Hepatocyte (in vitro differentiated cells): ENCODE data around the gene ZNF530. TPM values are rescaled to one million over a fixed set of nuclear protein-coding genes. Genes with fewer than 3 reads are reported as not detected.

ENCODE experiments used
- DNase-seq: peaks from one replicate; pipeline ENCODE4 v3.0.0-alpha.2; 2016; ENCODE audit warnings: low spot score
- H2AFZ ChIP-seq: fragments of 200-600 bp; sonication (generic); 2 replicates; pipeline ENCODE4 v1.6.0; 2016; ENCODE audit warnings: antibody characterized with exemption, mild to moderate bottlenecking
- H3K27ac ChIP-seq: fragments of 200-600 bp; sonication (generic); 2 replicates; pipeline ENCODE4 v1.5.1; 2016; ENCODE audit warnings: mild to moderate bottlenecking
- H3K27me3 ChIP-seq: fragments of 200-600 bp; sonication (generic); 2 replicates; pipeline ENCODE4 v1.6.1; 2016
- H3K36me3 ChIP-seq: fragments of 200-600 bp; sonication (generic); replicated peaks from 2 replicates; pipeline ENCODE4 v1.5.1; 2016; ENCODE audit warnings: low read depth; ENCODE audit not compliant: insufficient read depth
- H3K4me1 ChIP-seq: fragments of 200-600 bp; sonication (generic); 2 replicates; pipeline ENCODE4 v1.5.1; 2016; ENCODE audit warnings: mild to moderate bottlenecking, moderate library complexity; ENCODE audit not compliant: insufficient read depth
- H3K4me2 ChIP-seq: fragments of 200-600 bp; sonication (generic); 2 replicates; pipeline ENCODE4 v1.6.0; 2016
- H3K4me3 ChIP-seq: fragments of 200-600 bp; sonication (generic); 2 replicates; pipeline ENCODE4 v1.5.1; 2016; ENCODE audit warnings: mild to moderate bottlenecking
- H3K79me2 ChIP-seq: fragments of 200-600 bp; sonication (generic); 2 replicates; pipeline ENCODE4 v1.6.0; 2017; ENCODE audit warnings: mild to moderate bottlenecking
- H3K9me2 ChIP-seq: fragments of 200-600 bp; sonication (generic); replicated peaks from 2 replicates; pipeline ENCODE4 v1.6.0; 2017; ENCODE audit warnings: mild to moderate bottlenecking; ENCODE audit not compliant: insufficient read depth
- H3K9me3 ChIP-seq: fragments of 200-600 bp; sonication (generic); 2 replicates; pipeline ENCODE4 v1.5.1; 2016; ENCODE audit warnings: low read depth, mild to moderate bottlenecking
- H4K20me1 ChIP-seq: fragments of 200-600 bp; sonication (generic); 2 replicates; pipeline ENCODE4 v1.6.0; 2016; ENCODE audit warnings: mild to moderate bottlenecking; ENCODE audit not compliant: insufficient read depth, poor library complexity, severe bottlenecking
- CTCF ChIP-seq: fragments of 200-600 bp; sonication (generic); IDR thresholded peaks from 2 replicates; pipeline ENCODE4 v1.5.1; 2016; ENCODE audit warnings: antibody characterized with exemption, mild to moderate bottlenecking; ENCODE audit not compliant: poor library complexity
- EZH2 ChIP-seq: fragments of 200-600 bp; sonication (generic); IDR thresholded peaks from 2 replicates; pipeline ENCODE4 v1.6.1; 2016; ENCODE audit warnings: antibody characterized with exemption, mild to moderate bottlenecking, borderline replicate concordance
- EZH2phosphoT487 ChIP-seq: fragments of 200-600 bp; sonication (generic); IDR thresholded peaks from one replicate; pipeline ENCODE4 v1.6.1; 2018; ENCODE audit warnings: antibody characterized with exemption, mild to moderate bottlenecking, low read depth, moderate library complexity; ENCODE audit not compliant: unreplicated experiment, severe bottlenecking
- WGBS: methylation state at CpG from one replicate; pipeline ENCODE4 v1.1.6; 2016; ENCODE audit warnings: low lambda C conversion rate; ENCODE audit errors: missing lambda C conversion rate; 5-methylcytosine and 5-hydroxymethylcytosine counted together
- polyA plus RNA-seq: library from polyadenylated mRNA; unstranded; fragments of >200 nt; fragmentation: Nextera tagmentation; extraction: Ambion mirVana; gene quantifications from 2 replicates; pipeline ENCODE4 v1.2.1, GENCODE V29; 2016
- total RNA-seq: library from RNA; depleted of rRNA; stranded (reverse); fragments of >200 nt; gene quantifications from 2 replicates; pipeline ENCODE4 v1.2.3, GENCODE V29; 2014

The ZNF530 gene
- total and polyA plus RNA-seq, 2 experiments from 2014 or later: 1.3 to 2.8 TPM

GRCh38 chr19:57572415-57572947 lies 27.2 kb upstream of the ZNF530 start:
- no peak for DNase-seq
- Histone ChIP-seq H4K20me1 (no peaks in the 10 kb centered on the region), H3K9me2 (no peaks in the 10 kb centered on the region), H3K27me3 (no peaks in the 10 kb centered on the region), H3K79me2 (peaks cover 13% of the 10 kb centered on the region), H3K4me3 (no peak overlapping the region), H3K9me3 (peaks cover 42% of the 10 kb centered on the region), H3K36me3 (peaks cover 21% of the 10 kb centered on the region), H3K4me1 (peaks cover 1% of the 10 kb centered on the region), H3K27ac (no peak overlapping the region), H3K4me2 (no peak overlapping the region), H2AFZ (no peak overlapping the region)
- TF ChIP-seq CTCF: no peak
- TF ChIP-seq EZH2: no peak
- TF ChIP-seq EZH2phosphoT487: no peak
- whole genome bisulfite sequencing: 97% methylated on average over 3 of the region's 3 CpGs

GRCh38 chr19:57576661-57577060 lies 23.0 kb upstream of the ZNF530 start:
- Histone ChIP-seq H3K9me3 (peaks cover 41% of the 10 kb centered on the region), H3K79me2 (peaks cover 23% of the 10 kb centered on the region), H3K4me2 (no peak overlapping the region), H3K4me3 (no peak overlapping the region), H2AFZ (no peak overlapping the region), H3K4me1 (peaks cover 9% of the 10 kb centered on the region), H3K27me3 (no peaks in the 10 kb centered on the region), H4K20me1 (no peaks in the 10 kb centered on the region), H3K9me2 (no peaks in the 10 kb centered on the region), H3K36me3 (peaks cover 20% of the 10 kb centered on the region), H3K27ac (no peak overlapping the region)
- DNase-seq: no peak
- TF ChIP-seq EZH2: no peak
- TF ChIP-seq EZH2phosphoT487: no peak
- no peak for TF ChIP-seq CTCF

GRCh38 chr19:57578487-57579205 lies 21.0 kb upstream of the ZNF530 start, which contains the start of gene ZNF416:
ZNF416 (minus strand) TSS chr19:57578911; CDS start chr19:57578704, 207 bp downstream.
- TF ChIP-seq EZH2 (no peak), EZH2phosphoT487 (no peak), CTCF (peak; percentile 16)
- under 1% methylated on average over 56 of the region's 62 CpGs for WGBS
- H3K79me2 ChIP-seq: peaks cover 23% of the 10 kb centered on the region
- no peaks in the 10 kb centered on the region for H3K27me3 ChIP-seq
- H3K4me2 ChIP-seq: peak within 1 kb of the TSS; percentile 96
- H3K27ac ChIP-seq: peak within 1 kb of the TSS; percentile 72
- H4K20me1 ChIP-seq: no peaks in the 10 kb centered on the region
- DNase-seq: peak; percentile 99
- peaks cover 12% of the 10 kb centered on the region for H3K36me3 ChIP-seq
- H2AFZ ChIP-seq: peak within 1 kb of the TSS; percentile 77
- H3K9me2 ChIP-seq: no peaks in the 10 kb centered on the region
- peaks cover 13% of the 10 kb centered on the region for H3K4me1 ChIP-seq
- H3K4me3 ChIP-seq: peak within 1 kb of the TSS; percentile 64
- H3K9me3 ChIP-seq: peaks cover 25% of the 10 kb centered on the region
